ENCODE measurements around the gene ATP6V1G2.
"Not testable (repeated sequence)": the region's sequence is repeated elsewhere in the genome, so short reads cannot be mapped to it uniquely, and the experiment has no call there.

ATP6V1G2 gene

DNA sequence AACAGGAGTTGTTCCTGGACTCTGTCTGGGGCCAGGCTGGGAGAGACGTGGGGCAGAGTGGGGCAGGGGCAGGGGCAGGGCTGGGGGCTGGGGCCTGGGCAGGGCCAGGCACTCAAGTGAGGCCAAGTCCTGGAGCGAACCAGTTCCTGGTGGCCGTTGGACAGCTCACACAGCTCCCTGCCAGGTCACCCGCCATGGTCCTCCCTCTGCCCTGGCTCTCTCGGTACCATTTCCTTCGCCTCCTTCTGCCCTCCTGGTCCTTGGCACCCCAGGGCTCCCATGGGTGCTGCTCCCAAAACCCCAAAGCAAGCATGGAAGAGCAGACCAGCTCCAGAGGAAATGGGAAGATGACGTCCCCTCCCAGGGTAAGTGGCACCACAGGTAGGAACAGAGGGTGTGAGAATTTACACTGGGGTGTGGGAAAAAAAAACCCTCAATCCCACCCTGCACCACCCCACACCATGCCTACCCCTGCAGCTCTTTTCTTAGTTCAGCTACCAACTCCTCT lies 17.5 kb downstream of the ATP6V1G2 start, which contains the start of gene MCCD1:
TSS of gene MCCD1 (plus strand) at position 142 of the 508 bp plus-strand sequence. CDS start at position 195, 53 bp downstream.
- no peak for DNase-seq (ENCODE audit: low spot score)

DNA sequence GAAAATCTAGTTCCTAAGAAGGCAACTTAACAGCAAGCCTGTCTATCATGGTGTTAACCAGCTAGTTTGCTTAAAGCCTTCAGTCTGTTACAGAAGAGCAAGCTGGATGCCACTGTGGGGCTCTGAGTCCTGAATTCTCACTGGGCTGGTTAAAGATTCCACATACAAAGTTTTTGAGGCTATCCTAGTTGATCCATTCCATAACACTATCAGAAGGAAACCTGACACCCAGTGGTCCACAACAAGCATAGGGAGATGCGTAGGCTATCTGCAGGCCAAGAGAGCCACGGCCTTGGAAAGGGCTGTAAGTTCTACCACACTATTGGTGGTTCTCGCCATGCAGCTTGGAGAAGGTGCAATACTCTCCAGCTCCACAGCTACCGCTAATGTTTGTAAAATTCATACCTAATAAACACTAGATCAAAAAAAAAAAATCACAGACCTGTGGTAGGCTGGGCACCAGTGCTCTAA lies 18.1 kb downstream of the ATP6V1G2 start:
- no peak for DNase-seq (ENCODE audit: low spot score)

DNA sequence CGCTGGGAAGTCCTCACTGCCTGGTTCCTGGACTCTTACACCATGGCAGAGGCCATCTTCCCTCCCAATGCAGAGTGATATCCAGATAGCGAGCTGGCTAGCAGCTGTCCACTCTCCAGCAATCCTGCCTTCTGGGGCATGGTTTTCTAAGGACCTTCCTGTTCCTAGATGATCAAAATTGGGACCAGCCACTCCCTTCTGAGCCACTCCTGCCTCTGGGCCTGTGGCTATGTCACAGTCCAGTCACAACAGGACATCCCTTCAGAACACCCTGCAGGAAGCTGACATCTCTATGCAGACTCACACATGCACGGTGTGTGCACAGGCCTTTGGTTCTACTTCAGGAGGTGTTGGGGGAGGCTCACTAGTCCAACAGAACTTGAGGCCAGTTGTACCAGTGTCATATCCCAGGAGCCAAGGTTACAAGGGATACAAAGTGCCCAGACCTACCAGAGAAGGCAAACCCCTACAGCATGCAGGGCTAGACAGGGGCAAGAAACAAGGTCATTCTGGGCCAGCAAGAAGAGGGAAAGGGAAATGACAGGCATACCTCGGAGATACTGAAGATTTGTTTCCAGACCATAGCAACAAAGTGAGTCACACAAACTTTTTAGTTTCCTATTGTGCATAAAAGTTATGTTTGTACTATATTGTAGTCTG lies 20.3 kb downstream of the ATP6V1G2 start:
- DNase-seq (ENCODE audit: low spot score): no peak

DNA sequence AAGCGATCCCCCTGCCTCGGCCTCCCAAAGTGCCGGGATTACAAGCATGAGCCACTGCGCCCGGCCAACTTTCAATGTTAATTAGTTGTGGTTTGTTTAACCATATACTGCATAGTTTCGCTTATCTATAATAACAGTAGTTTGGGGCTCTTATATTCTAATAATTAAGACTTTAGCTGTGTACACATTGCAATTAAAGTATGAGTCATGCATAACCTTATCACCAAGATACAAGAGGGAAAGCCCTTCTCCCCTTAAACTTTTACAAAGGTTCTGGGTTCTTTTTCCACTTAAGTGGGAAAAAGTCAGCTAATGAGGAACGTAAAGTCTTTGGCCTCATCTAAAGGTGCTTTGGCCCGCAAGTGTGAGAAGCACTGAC lies 20.9 kb downstream of the ATP6V1G2 start:
- DNase-seq (ENCODE audit: low spot score): no peak

DNA sequence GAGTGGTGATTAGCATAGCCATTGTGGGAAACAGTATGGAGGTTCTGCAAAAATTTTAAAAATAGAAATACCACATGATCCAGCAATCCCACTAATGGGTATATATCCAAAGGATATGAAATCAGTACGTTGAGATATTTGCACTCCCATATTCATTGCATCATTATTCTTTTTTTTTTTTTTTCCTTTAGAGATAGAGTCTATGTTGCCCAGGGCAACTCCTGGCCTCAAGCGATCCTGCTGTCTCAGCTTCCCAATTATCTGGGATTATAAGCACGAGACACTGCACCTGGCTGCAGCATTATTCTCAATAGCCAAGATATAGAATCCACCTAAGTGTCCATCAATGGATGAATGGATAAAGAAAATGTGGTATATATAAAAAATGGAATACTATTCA lies 24.6 kb downstream of the ATP6V1G2 start:
- no peak for DNase-seq (ENCODE audit: low spot score)

DNA sequence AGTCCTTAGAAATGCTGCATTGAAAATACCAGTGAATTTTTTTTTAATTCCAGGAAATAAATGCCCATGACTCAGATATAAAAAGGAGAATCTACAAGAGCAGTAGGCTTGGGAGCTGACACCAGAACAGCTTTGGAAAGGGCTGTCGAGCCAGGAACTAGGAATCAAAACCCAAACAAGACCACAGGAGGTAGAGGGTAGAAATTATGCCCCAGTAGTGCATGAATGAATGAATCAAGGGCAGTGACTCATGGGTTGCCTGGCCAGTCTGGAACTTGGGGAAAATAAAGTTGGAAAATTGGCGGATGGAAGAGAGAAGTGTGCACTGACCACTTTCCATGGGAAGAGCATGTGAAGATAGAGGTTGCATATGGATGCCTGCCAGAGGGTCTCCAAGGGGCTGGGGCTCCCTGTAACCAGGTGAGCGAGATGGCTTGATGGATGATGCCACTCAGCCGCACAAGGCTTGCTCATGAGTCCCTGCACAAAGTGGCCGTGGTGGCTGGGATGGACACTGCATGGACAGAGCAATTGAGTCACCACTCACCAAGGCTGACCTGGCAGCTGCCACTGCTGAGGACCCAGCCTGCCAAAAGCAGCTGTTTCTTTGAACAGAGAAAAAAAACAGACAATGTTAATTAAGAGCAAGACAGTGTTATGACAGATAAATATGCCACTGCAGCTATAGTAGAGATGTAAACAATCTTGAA lies 32.8 kb downstream of the ATP6V1G2 start:
- DNase-seq (ENCODE audit: low spot score): no peak

DNA sequence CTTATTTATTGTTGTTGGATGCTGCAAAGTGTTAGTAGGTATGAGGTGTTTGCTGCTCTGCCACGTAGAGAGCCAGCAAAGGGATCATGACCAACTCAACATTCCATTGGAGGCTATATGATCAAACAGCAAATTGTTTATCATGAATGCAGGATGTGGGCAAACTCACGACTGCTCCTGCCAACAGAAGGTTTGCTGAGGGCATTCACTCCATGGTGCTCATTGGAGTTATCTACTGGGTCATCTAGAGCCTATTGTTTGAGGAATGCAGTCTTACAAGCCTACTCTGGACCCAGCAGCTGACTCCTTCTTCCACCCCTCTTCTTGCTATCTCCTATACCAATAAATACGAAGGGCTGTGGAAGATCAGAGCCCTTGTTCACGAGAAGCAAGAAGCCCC lies 36.4 kb downstream of the ATP6V1G2 start:
- no peak for DNase-seq (ENCODE audit: low spot score)

DNA sequence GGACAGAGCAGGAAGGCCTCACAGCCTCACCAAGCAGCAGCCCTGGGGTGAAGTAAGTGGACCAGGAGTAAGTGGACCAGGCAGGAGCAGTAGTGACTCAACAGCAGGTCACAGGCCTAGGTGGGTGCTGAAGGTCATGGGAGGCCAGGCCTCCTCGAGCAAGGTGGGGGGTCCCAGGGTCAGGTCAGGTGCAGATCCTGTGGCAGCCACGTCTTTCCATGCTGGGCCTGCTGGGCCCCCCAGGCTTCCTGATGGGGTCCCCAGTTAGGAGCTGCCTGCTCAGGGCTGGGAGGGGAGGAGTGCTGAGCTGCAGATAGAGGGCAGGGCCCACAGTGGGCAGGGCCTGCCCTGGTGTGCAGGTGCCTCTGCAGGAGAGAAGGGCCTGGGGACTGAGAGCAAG lies 37.4 kb downstream of the ATP6V1G2 start:
- not testable (repeated sequence) for DNase-seq (ENCODE audit: low spot score)

DNA sequence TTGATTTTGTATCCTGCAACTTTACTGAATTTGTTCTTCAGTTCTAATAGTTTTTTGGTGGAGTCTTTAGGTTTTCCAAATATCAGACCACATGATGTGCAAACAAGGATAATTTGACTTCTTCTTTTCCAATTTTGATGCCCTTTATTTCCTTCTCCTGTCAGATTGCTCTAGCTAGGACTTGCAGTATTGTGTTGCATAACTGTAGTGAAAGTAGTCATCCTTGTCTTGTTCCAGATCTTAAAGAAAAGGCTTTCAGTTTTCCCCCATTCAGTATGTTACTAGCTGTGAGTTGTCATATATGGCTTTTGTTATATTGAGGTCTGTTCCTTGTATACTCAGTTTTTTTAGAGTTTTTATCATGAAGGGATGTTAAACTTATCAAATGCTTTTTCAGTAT lies 43.8 kb downstream of the ATP6V1G2 start:
- DNase-seq (ENCODE audit: low spot score): no peak

DNA sequence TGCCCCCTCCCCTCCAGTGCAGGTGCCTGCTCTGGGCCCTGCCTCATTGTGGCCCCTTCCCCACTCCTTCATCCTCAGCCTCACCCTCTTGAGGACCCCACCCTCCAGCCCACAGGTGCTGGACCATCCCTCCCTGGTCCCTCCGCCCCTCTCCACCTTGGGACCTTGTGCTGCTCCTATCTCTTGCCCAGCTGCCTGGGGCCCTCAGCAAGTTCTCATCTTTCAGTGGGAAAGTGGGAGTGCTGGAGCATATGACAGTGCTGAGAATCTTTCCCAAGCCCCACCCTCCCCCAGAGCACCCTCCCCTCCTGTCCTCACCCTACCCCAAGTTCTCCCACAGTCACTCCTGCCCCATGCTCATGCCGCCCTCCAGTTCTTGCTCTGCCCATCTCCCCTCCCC lies 46.8 kb downstream of the ATP6V1G2 start:
- not testable (repeated sequence) for DNase-seq (ENCODE audit: low spot score)

DNA sequence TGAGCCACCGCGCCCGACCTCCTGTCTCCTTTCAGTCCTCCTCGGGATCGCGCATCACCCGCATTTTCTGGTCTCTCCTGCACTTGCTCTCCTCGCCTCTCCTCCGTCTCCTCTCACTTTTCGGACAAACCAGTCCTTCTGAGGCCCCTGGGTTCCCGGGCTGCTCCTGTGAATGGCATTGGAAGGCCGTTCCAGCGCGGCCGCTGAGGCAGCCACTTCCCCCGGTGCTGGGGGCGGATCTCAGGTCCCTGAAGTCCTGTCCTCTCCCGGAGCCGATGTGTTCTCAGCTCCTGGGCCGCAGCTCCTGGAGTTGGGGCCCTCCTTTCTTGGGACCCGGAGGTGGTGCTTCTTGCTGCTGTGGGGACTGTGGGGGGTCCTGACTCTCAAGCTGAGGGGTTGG lies 47.7 kb downstream of the ATP6V1G2 start:
- peak; percentile 59 for DNase-seq (ENCODE audit: low spot score)

DNA sequence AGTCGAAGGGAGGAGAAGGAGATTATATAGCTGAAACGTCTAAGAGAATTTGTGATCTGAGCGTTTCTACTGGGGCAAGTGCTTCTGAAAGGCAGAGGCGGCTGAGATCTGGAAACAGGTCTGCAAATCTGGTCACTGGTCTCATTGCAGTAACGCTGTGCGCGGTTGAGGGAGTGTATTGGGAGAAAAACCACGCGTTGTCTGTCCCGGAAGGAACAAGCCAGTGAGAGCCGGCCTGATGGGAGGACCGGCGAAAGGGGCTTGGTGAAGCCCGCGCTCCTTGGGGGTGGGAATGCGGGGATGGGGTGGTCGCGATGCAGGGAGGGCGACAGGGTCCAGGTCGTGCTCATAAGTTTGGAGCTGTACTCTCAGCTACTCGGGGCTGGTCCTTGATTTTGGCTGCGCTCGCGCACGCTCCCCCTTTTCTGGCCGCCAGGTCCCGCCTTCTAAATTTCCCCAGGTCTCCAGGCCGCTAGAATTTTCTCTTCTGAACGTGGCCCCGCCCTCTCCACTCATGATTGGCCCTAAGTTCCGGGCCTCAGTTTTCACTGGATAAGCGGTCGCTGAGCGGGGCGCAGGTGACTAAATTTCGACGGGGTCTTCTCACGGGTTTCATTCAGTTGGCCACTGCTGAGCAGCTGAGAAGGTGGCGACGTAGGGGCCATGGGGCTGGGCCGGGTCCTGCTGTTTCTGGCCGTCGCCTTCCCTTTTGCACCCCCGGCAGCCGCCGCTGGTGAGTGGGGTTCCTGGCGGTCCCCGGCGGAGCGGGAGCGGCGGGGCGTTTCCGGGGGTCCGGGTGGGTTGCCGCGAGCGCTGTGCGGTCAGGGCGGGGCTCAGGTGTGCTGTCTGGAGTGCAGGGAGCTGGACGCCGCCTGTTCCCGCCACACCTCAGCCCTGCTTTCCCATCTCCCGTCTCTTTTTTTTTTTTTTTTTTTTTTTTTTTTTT lies 48.6 kb downstream of the ATP6V1G2 start, which contains the start of gene MICB:
TSS of gene MICB (plus strand) at position 615 of the 946 bp plus-strand sequence. CDS start at position 664, 49 bp downstream.
- peak; percentile 82 for DNase-seq (ENCODE audit: low spot score)

DNA sequence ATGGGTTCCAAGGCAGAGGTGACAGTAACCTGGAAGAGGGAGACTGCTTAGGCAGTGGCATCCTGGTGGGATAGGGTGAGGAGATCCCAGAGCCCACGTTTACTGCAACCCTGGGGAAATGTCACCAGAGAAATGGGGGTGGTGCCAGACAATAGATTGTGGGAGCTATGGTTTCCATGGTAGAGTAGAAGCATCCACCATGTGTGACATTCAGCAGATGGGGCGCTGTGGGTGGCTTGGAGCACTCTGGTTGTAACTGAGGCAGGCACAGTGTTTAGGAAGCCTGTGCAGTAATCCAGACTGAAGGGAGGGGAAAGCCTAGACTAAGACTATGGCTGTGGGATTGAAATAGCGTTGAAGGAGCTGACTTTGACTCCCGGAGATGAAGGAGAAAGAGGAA lies 49.6 kb downstream of the ATP6V1G2 start:
- not testable (repeated sequence) for DNase-seq (ENCODE audit: low spot score)

DNA sequence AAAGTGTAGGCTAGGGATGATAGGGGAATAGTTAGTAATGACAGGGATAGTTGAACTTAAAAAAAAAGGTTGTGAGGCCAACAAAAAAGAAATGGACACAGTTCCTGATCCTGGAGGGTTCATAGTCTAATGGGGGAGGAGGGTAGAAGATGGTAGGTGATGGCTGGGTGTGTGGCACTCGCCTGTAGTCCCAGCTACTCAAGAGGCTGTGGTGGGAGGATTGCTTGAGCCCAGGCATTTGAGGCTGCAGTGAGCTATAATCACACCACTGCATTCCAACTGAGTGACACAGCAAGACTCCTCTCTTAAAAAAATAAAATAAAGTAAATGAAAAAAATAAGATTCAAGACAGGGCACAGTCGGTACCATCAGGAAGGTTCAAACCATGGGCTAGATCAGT lies 50.8 kb downstream of the ATP6V1G2 start:
- no peak for DNase-seq (ENCODE audit: low spot score)

All from ecto neural progenitor cell (in vitro differentiated cells).